ENCODE data around the gene TRRAP. TPM values are rescaled to one million over a fixed set of nuclear protein-coding genes. Genes with fewer than 3 reads are reported as not detected.

TRRAP gene
- total and polyA plus RNA-seq, 2 experiments from 2014 or later = 14.9 to 58.7 TPM

DNA sequence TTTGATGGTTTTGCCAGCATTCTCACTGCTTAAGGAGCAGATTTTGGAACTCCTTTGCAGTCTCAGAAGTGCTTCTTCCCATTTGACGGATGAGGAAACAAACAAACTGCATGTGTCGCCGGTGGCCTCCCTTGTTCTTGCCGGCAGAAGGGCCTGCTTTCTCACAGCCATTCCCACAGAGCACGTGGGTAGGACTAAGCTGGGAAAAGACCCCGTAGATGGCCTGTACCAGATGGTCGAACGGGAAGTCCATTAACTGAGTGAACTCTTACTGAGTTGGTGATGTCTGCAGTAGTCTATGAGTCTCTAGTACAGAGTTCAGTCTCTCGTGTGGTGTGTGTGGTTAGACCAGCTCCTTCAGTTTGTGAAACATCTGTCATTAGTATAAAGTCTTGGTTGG is 131.9 kb downstream of the TRRAP start (continued):
- TF ChIP-seq, protein P1, sequence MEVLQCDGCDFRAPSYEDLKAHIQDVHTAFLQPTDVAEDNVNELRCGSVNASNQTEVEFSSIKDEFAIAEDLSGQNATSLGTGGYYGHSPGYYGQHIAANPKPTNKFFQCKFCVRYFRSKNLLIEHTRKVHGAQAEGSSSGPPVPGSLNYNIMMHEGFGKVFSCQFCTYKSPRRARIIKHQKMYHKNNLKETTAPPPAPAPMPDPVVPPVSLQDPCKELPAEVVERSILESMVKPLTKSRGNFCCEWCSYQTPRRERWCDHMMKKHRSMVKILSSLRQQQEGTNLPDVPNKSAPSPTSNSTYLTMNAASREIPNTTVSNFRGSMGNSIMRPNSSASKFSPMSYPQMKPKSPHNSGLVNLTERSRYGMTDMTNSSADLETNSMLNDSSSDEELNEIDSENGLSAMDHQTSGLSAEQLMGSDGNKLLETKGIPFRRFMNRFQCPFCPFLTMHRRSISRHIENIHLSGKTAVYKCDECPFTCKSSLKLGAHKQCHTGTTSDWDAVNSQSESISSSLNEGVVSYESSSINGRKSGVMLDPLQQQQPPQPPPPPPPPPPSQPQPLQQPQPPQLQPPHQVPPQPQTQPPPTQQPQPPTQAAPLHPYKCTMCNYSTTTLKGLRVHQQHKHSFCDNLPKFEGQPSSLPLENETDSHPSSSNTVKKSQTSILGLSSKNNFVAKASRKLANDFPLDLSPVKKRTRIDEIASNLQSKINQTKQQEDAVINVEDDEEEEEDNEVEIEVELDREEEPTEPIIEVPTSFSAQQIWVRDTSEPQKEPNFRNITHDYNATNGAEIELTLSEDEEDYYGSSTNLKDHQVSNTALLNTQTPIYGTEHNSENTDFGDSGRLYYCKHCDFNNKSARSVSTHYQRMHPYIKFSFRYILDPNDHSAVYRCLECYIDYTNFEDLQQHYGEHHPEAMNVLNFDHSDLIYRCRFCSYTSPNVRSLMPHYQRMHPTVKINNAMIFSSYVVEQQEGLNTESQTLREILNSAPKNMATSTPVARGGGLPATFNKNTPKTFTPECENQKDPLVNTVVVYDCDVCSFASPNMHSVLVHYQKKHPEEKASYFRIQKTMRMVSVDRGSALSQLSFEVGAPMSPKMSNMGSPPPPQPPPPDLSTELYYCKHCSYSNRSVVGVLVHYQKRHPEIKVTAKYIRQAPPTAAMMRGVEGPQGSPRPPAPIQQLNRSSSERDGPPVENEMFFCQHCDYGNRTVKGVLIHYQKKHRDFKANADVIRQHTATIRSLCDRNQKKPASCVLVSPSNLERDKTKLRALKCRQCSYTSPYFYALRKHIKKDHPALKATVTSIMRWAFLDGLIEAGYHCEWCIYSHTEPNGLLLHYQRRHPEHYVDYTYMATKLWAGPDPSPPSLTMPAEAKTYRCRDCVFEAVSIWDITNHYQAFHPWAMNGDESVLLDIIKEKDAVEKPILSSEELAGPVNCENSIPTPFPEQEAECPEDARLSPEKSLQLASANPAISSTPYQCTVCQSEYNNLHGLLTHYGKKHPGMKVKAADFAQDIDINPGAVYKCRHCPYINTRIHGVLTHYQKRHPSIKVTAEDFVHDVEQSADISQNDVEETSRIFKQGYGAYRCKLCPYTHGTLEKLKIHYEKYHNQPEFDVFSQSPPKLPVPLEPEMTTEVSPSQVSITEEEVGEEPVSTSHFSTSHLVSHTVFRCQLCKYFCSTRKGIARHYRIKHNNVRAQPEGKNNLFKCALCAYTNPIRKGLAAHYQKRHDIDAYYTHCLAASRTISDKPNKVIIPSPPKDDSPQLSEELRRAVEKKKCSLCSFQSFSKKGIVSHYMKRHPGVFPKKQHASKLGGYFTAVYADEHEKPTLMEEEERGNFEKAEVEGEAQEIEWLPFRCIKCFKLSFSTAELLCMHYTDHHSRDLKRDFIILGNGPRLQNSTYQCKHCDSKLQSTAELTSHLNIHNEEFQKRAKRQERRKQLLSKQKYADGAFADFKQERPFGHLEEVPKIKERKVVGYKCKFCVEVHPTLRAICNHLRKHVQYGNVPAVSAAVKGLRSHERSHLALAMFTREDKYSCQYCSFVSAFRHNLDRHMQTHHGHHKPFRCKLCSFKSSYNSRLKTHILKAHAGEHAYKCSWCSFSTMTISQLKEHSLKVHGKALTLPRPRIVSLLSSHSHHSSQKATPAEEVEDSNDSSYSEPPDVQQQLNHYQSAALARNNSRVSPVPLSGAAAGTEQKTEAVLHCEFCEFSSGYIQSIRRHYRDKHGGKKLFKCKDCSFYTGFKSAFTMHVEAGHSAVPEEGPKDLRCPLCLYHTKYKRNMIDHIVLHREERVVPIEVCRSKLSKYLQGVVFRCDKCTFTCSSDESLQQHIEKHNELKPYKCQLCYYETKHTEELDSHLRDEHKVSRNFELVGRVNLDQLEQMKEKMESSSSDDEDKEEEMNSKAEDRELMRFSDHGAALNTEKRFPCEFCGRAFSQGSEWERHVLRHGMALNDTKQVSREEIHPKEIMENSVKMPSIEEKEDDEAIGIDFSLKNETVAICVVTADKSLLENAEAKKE (CRISPR knock-in tag; IDR thresholded peaks at IDR 0.05) = no peak
- no peak for TF ChIP-seq EZH2 (IDR thresholded peaks at IDR 0.05; ENCODE audit: low read depth, unreplicated experiment)
- TF ChIP-seq, protein P2, sequence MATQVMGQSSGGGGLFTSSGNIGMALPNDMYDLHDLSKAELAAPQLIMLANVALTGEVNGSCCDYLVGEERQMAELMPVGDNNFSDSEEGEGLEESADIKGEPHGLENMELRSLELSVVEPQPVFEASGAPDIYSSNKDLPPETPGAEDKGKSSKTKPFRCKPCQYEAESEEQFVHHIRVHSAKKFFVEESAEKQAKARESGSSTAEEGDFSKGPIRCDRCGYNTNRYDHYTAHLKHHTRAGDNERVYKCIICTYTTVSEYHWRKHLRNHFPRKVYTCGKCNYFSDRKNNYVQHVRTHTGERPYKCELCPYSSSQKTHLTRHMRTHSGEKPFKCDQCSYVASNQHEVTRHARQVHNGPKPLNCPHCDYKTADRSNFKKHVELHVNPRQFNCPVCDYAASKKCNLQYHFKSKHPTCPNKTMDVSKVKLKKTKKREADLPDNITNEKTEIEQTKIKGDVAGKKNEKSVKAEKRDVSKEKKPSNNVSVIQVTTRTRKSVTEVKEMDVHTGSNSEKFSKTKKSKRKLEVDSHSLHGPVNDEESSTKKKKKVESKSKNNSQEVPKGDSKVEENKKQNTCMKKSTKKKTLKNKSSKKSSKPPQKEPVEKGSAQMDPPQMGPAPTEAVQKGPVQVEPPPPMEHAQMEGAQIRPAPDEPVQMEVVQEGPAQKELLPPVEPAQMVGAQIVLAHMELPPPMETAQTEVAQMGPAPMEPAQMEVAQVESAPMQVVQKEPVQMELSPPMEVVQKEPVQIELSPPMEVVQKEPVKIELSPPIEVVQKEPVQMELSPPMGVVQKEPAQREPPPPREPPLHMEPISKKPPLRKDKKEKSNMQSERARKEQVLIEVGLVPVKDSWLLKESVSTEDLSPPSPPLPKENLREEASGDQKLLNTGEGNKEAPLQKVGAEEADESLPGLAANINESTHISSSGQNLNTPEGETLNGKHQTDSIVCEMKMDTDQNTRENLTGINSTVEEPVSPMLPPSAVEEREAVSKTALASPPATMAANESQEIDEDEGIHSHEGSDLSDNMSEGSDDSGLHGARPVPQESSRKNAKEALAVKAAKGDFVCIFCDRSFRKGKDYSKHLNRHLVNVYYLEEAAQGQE (IDR thresholded peaks at IDR 0.05; ENCODE audit: unreplicated experiment) = no peak

DNA sequence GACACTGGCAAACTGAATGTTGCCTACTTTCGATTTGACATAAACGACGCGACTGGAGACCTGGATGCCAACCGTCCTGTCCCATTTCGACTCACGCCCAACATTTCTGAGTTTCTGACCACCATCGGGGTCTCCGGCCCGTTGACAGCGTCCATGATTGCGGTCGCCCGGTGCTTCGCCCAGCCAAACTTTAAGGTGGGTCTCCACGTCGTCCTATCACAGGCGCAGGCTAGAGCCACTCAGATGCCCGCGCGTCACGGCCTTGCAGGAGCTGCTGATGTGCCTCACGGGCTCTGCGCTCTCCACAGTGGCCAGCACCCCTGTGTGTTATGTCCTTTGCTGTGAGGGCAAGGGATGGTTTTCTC is 133.0 kb downstream of the TRRAP start:
- peaks cover 27% of the 10 kb centered on the region for H3K36me3 ChIP-seq (ENCODE audit: insufficient read depth)
- H3K4me1 Mint-ChIP-seq = no peaks in the 10 kb centered on the region
- H3F3A ChIP-seq (replicated peaks; ENCODE audit: low read depth) = no peaks in the 10 kb centered on the region
- H3K4me3 Mint-ChIP-seq = no peak overlapping the region
- no peak for DNase-seq (ENCODE audit: low spot score)
- no peak overlapping the region for H3K4me3 ChIP-seq
- H3K79me2 ChIP-seq (replicated peaks; ENCODE audit: insufficient read depth) = no peaks in the 10 kb centered on the region
- peaks cover 86% of the 10 kb centered on the region for H3K36me3 Mint-ChIP-seq (ENCODE audit: low read depth)
- H3K27me3 ChIP-seq (ENCODE audit: insufficient read depth) = no peaks in the 10 kb centered on the region
- H2AFZ ChIP-seq = no peak overlapping the region
- H3K9me3 Mint-ChIP-seq = no peaks in the 10 kb centered on the region
- no peak overlapping the region for H3K27ac ChIP-seq (ENCODE audit: low read depth)
- no peaks in the 10 kb centered on the region for H4K20me1 ChIP-seq (replicated peaks; ENCODE audit: insufficient read depth)
- no peak overlapping the region for H3K27ac Mint-ChIP-seq
- H3K27me3 Mint-ChIP-seq (ENCODE audit: insufficient read depth, low read depth, poor library complexity) = peaks cover 6% of the 10 kb centered on the region
- H3K4me1 ChIP-seq (ENCODE audit: insufficient read depth) = no peaks in the 10 kb centered on the region
- no peaks in the 10 kb centered on the region for H3K9me2 ChIP-seq (ENCODE audit: insufficient read depth)
- no peak overlapping the region for H3K4me2 ChIP-seq
- ATAC-seq = no peak
- TF ChIP-seq, protein P1 (CRISPR knock-in tag; IDR thresholded peaks at IDR 0.05) = no peak
- no peak for TF ChIP-seq STAT1 (IDR thresholded peaks at IDR 0.05; ENCODE audit: unreplicated experiment)
- no peak for TF ChIP-seq ZNF331 (CRISPR knock-in tag; IDR thresholded peaks at IDR 0.05; ENCODE audit: low read depth)
- no peak for TF ChIP-seq ZNF114 (CRISPR knock-in tag; IDR thresholded peaks at IDR 0.05)
- no peak for TF ChIP-seq JUNB (IDR thresholded peaks at IDR 0.05; ENCODE audit: unreplicated experiment)

Measured in GM23338 (cell line).